ENCODE data around the gene CREB5.

DNA sequence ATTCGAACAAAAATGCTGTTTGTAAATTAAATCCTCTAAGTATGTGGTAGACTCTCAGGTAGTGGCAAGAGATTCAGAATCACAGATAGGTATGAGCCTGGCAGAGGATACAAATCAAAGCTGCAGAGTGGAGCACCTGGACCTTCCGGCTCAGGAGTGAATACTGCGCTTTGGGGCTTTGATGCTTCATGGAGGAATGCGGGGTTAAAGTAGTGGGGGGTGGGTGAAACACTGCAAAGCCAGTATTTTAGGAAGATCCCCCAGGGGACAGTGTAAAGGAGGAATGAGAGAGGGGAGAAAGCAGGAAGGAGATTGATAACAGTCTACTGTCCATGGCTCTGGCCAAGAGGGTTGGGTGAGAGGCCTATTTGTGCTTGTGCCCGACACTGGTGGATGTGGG, 43.2 kb downstream of the CREB5 start:
- no peak for TF ChIP-seq EP300 (IDR thresholded peaks at IDR 0.05)
- TF ChIP-seq, protein P1, sequence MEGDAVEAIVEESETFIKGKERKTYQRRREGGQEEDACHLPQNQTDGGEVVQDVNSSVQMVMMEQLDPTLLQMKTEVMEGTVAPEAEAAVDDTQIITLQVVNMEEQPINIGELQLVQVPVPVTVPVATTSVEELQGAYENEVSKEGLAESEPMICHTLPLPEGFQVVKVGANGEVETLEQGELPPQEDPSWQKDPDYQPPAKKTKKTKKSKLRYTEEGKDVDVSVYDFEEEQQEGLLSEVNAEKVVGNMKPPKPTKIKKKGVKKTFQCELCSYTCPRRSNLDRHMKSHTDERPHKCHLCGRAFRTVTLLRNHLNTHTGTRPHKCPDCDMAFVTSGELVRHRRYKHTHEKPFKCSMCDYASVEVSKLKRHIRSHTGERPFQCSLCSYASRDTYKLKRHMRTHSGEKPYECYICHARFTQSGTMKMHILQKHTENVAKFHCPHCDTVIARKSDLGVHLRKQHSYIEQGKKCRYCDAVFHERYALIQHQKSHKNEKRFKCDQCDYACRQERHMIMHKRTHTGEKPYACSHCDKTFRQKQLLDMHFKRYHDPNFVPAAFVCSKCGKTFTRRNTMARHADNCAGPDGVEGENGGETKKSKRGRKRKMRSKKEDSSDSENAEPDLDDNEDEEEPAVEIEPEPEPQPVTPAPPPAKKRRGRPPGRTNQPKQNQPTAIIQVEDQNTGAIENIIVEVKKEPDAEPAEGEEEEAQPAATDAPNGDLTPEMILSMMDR (IDR thresholded peaks at IDR 0.05) = no peak

Measured in ovary (tissue), 3 donors.